Activated B cell treated with CpG ODN at 0.5 μM for 24 hours (primary cell): ENCODE results near the gene DIP2C. TPM values are rescaled to one million over a fixed set of nuclear protein-coding genes. Genes with fewer than 3 reads are reported as not detected.

ENCODE experiments used
- ATAC-seq: fragments of 200-7000 bp; cut with Tn5 transposase; one replicate; pipeline ENCODE4 v1.10.0; 2021; ENCODE audit warnings: low read depth, mild to moderate bottlenecking, moderate library complexity
- CTCF ChIA-PET: fragments of 350-600 bp; sonication (Branson Sonifier 250); formaldehyde crosslinking; loops from one replicate; lab custom pipeline; 2021; ENCODE audit warnings: antibody characterized with exemption; lab: Charles Lee
- POLR2A ChIA-PET: fragments of 350-600 bp; sonication (Branson Sonifier 250); formaldehyde crosslinking; loops from one replicate; lab custom pipeline; 2021; ENCODE audit warnings: antibody characterized with exemption; lab: Charles Lee
- DNase-seq: peaks from one replicate; pipeline ENCODE4 v3.0.0; 2022
- H3K27ac Mint-ChIP-seq: one replicate; pipeline ENCODE4 v1.8.0; 2020; ENCODE audit warnings: mixed read lengths
- H3K27me3 Mint-ChIP-seq: one replicate; pipeline ENCODE4 v1.8.0; 2021; ENCODE audit warnings: mixed read lengths
- H3K36me3 Mint-ChIP-seq: one replicate; pipeline ENCODE4 v1.8.0; 2021; ENCODE audit warnings: low read depth, mixed read lengths
- H3K4me1 Mint-ChIP-seq: one replicate; pipeline ENCODE4 v1.8.0; 2021; ENCODE audit warnings: mixed read lengths
- H3K4me3 Mint-ChIP-seq: one replicate; pipeline ENCODE4 v1.8.0; 2020; ENCODE audit warnings: mild to moderate bottlenecking, mixed read lengths
- H3K9me3 Mint-ChIP-seq: one replicate; pipeline ENCODE4 v1.8.0; 2020; ENCODE audit warnings: mixed read lengths
- CTCF ChIP-seq: fragments of 200-600 bp; IDR thresholded peaks from one replicate; pipeline ENCODE4 v1.8.0; 2022; ENCODE audit warnings: antibody characterized with exemption, mild to moderate bottlenecking
- intact Hi-C: fragments of 100-400 bp; cut with micrococcal nuclease; formaldehyde crosslinking; loops from one replicate; pipeline ENCODE4 v1.15.1; 2024
- total RNA-seq: library from RNA; stranded (reverse); gene quantifications from 2 replicates; pipeline ENCODE4 v1.2.3, GENCODE V29; 2022

DIP2C gene
- total RNA-seq, 1 donor from 2014 or later: 0.49 TPM

- Mint-ChIP-seq H3K9me3 (no peaks in the 10 kb centered on the region), H3K4me1 (no peaks in the 10 kb centered on the region), H3K4me3 (no peak overlapping the region), H3K36me3 (no peaks in the 10 kb centered on the region), H3K27me3 (peaks cover 18% of the 10 kb centered on the region), H3K27ac (no peak overlapping the region)
- intact Hi-C loops: no loop called here
- DNase-seq (no peak), ATAC-seq (no peak)
- CTCF ChIA-PET: no interaction called here
- no peak for TF ChIP-seq CTCF
- POLR2A ChIA-PET: no interaction called here
Observed at GRCh38 chr10:494149-494542, 195.3 kb downstream of the DIP2C start.

- no peak for TF ChIP-seq CTCF
- Mint-ChIP-seq H3K36me3 (no peaks in the 10 kb centered on the region), H3K9me3 (no peaks in the 10 kb centered on the region)
Observed at GRCh38 chr10:493391-494148, 195.9 kb downstream of the DIP2C start.

GRCh38 chr10:492836-493235, 196.6 kb downstream of the DIP2C start:
- ChIA-PET POLR2A (interaction anchor here (0.7 kb wide), 1 partner anchor 40 kb away, joined by 3 read pairs; no protein-coding TSS in a partner anchor), CTCF (no interaction called here)
- intact Hi-C loops: no loop called here
- Mint-ChIP-seq H3K9me3 (no peaks in the 10 kb centered on the region), H3K4me1 (no peaks in the 10 kb centered on the region), H3K27me3 (peaks cover 13% of the 10 kb centered on the region), H3K27ac (no peak overlapping the region), H3K36me3 (no peaks in the 10 kb centered on the region), H3K4me3 (no peak overlapping the region)
- ATAC-seq (no peak), DNase-seq (no peak)
- no peak for TF ChIP-seq CTCF

More at GRCh38 chr10:493391-494148, 195.9 kb downstream of the DIP2C start:
- Mint-ChIP-seq H3K27me3 (peaks cover 15% of the 10 kb centered on the region), H3K4me1 (no peaks in the 10 kb centered on the region), H3K27ac (no peak overlapping the region), H3K4me3 (no peak overlapping the region)
- POLR2A ChIA-PET: interaction anchor here (0.7 kb wide), 1 partner anchor 40 kb away, joined by 3 read pairs; no protein-coding TSS in a partner anchor
- intact Hi-C loops: no loop called here
- CTCF ChIA-PET: no interaction called here
- no peak for DNase-seq
- ATAC-seq: no peak

GRCh38 chr10:491667-492424, 197.6 kb downstream of the DIP2C start:
- POLR2A ChIA-PET: no interaction called here
- no peaks in the 10 kb centered on the region for H3K4me1 Mint-ChIP-seq
- TF ChIP-seq CTCF: no peak
- H3K4me3 Mint-ChIP-seq: no peak overlapping the region
- CTCF ChIA-PET: no interaction called here
- no peaks in the 10 kb centered on the region for H3K36me3 Mint-ChIP-seq
- H3K9me3 Mint-ChIP-seq: no peaks in the 10 kb centered on the region
- DNase-seq: no peak
- peaks cover 14% of the 10 kb centered on the region for H3K27me3 Mint-ChIP-seq
- no peak overlapping the region for H3K27ac Mint-ChIP-seq
- ATAC-seq: no peak
- intact Hi-C loops: no loop called here

GRCh38 chr10:490891-491571, 198.4 kb downstream of the DIP2C start:
- DNase-seq (no peak), ATAC-seq (no peak)
- H3K36me3 Mint-ChIP-seq: no peaks in the 10 kb centered on the region
- no peak overlapping the region for H3K4me3 Mint-ChIP-seq
- POLR2A ChIA-PET: no interaction called here
- no peaks in the 10 kb centered on the region for H3K9me3 Mint-ChIP-seq
- CTCF ChIA-PET: no interaction called here
- H3K4me1 Mint-ChIP-seq: no peaks in the 10 kb centered on the region
- peaks cover 14% of the 10 kb centered on the region for H3K27me3 Mint-ChIP-seq
- intact Hi-C loops: no loop called here
- TF ChIP-seq CTCF: no peak
- no peak overlapping the region for H3K27ac Mint-ChIP-seq
